Right cardiac atrium (tissue), 5 donors: ENCODE data around the gene ATP10A. TPM values are rescaled to one million over a fixed set of nuclear protein-coding genes. Genes with fewer than 3 reads are reported as not detected.
"Not testable (repeated sequence)": the region's sequence is repeated elsewhere in the genome, so short reads cannot be mapped to it uniquely, and the experiment has no call there.

Experiments
- ATAC-seq, 2 donors: fragments of 200-7000 bp; cut with Tn5 transposase; one replicate each; pipeline versions ENCODE4 v1.8.0 to v1.9.1; 2020; ENCODE audit warnings: moderate library complexity in 2 of 2, mild to moderate bottlenecking in 1 of 2
- DNase-seq, 3 donors: peaks; one replicate each; pipeline ENCODE4 v3.0.0-alpha.2; 2020
- H3K27ac ChIP-seq: one replicate; pipeline ENCODE4 v1.5.1; 2013; ENCODE audit warnings: mild to moderate bottlenecking, low read length, control low read depth, moderate library complexity
- H3K27me3 ChIP-seq: one replicate; pipeline ENCODE4 v1.6.1; 2013; ENCODE audit not compliant: control insufficient read depth, insufficient read depth
- H3K4me1 ChIP-seq: one replicate; pipeline ENCODE4 v1.6.1; 2013; ENCODE audit warnings: low read length; ENCODE audit not compliant: control insufficient read depth, insufficient read depth
- H3K4me3 ChIP-seq: one replicate; pipeline ENCODE4 v1.5.1; 2013; ENCODE audit warnings: low read length, control low read depth
- H3K9me3 ChIP-seq: one replicate; pipeline ENCODE4 v1.6.1; 2013; ENCODE audit warnings: low read length; ENCODE audit not compliant: control insufficient read depth
- WGBS: extraction: QIAGEN DNeasy Blood & Tissue Kit; methylation state at CpG from one replicate; pipeline ENCODE4 v1.1.7; 2013; 5-methylcytosine and 5-hydroxymethylcytosine counted together
- intact Hi-C, 4 donors: fragments of 100-400 bp; cut with DNase I; formaldehyde crosslinking; loops; one replicate each; pipeline versions ENCODE4 v1.11.0 to v1.14.0; 2022 to 2023
- microRNA-seq, 2 donors: library from miRNA; unstranded; fragments of <30 nt; microRNA quantifications; one replicate each; pipeline ENCODE4 v1.2.0, GENCODE V29; 2020 to 2021
- polyA plus RNA-seq: library from polyadenylated mRNA; stranded (reverse); fragments of 200-250 nt; gene quantifications from one replicate; pipeline ENCODE4 v1.2.3, GENCODE V29; 2013
- total RNA-seq, 4 donors: library from RNA; stranded (reverse); fragmentation: NEBNext Ultra II Directional; extraction: Animal tissue kit (Norgen Biotek cat#: 25700); gene quantifications; one replicate each; pipeline ENCODE4 v1.2.1, GENCODE V29; 2021
- donor health status: healthy with polysubstance abuse.
- donor health status: DM: no; HTN: yes; CAD: no.
- donor health status: DM: no; HTN: no; CAD: no.
- donor health status: DM: no; HTN: yes; CAD: no; lungs with severe emphysema.
- donor health status: DM: yes; HTN: yes; CAD: no.

The ATP10A gene
- total and polyA plus RNA-seq, 5 donors: 0.95 to 3.0 (median 1.5) TPM

GRCh38 chr15:25636486-25636885 is 226.6 kb downstream of the ATP10A start:
- WGBS: 80% methylated on average over 9 of the region's 9 CpGs
- intact Hi-C loops, H3K4me1 ChIP-seq, H3K9me3 ChIP-seq, H3K27ac ChIP-seq, H3K4me3 ChIP-seq, ATAC-seq, H3K27me3 ChIP-seq, DNase-seq: not testable (repeated sequence)

GRCh38 chr15:25635191-25635590 is 227.9 kb downstream of the ATP10A start:
- intact Hi-C loops: no loop called here
- Histone ChIP-seq H3K27ac (no peak overlapping the region), H3K4me1 (no peaks in the 10 kb centered on the region), H3K4me3 (no peak overlapping the region), H3K27me3 (no peaks in the 10 kb centered on the region), H3K9me3 (no peaks in the 10 kb centered on the region)
- ATAC-seq (no peak), DNase-seq (no peak)

GRCh38 chr15:25633862-25634261 is 229.3 kb downstream of the ATP10A start:
- DNase-seq (no peak), ATAC-seq (no peak)
- no peaks in the 10 kb centered on the region for H3K27me3 ChIP-seq
- intact Hi-C loops: no loop called here
- no peak overlapping the region for H3K27ac ChIP-seq
- no peaks in the 10 kb centered on the region for H3K4me1 ChIP-seq
- H3K4me3 ChIP-seq: no peak overlapping the region
- H3K9me3 ChIP-seq: no peaks in the 10 kb centered on the region
- WGBS: 51% methylated on average over 3 of the region's 3 CpGs

- DNase-seq (no peak), ATAC-seq (no peak)
- no peak overlapping the region for H3K27ac ChIP-seq
- 82% methylated on average over 8 of the region's 8 CpGs for WGBS
- no peaks in the 10 kb centered on the region for H3K4me1 ChIP-seq
- intact Hi-C loops: no loop called here
- no peaks in the 10 kb centered on the region for H3K9me3 ChIP-seq
- H3K4me3 ChIP-seq: no peak overlapping the region
- H3K27me3 ChIP-seq: no peaks in the 10 kb centered on the region
Observed at GRCh38 chr15:25631971-25632370, 231.2 kb downstream of the ATP10A start.

Small RNAs within 50 kb of the gene (microRNA-seq; reads per million reads assigned to microRNA genes)
- gene MIR4715: 0 to 0.54 reads per million in 2 donors
